ENCODE data around the gene SLC38A5.

SLC38A5 gene

GRCh38 chrX:48472225-48472624, 2.2 kb upstream of the SLC38A5 start:
- no peak overlapping the region for H3K4me3 ChIP-seq (ENCODE audit: low read depth, low read length)
- no peak for TF ChIP-seq CTCF (IDR thresholded peaks at IDR 0.05; ENCODE audit: control insufficient read depth, extremely low read depth, insufficient read depth)
- no peak for DNase-seq (ENCODE audit: low read depth)

- TF ChIP-seq CTCF (IDR thresholded peaks at IDR 0.05; ENCODE audit: control insufficient read depth, extremely low read depth, insufficient read depth), result no peak
- DNase-seq (ENCODE audit: low read depth), result no peak
- no peak overlapping the region for H3K4me3 ChIP-seq (ENCODE audit: low read depth, low read length)
Observed at GRCh38 chrX:48471504-48471903, 1.4 kb upstream of the SLC38A5 start.

- TF ChIP-seq CTCF (IDR thresholded peaks at IDR 0.05; ENCODE audit: control insufficient read depth, extremely low read depth, insufficient read depth), result no peak
- no peak for DNase-seq (ENCODE audit: low read depth)
- no peak overlapping the region for H3K4me3 ChIP-seq (ENCODE audit: low read depth, low read length)
Observed at GRCh38 chrX:48470833-48471118, 716 bp upstream of the SLC38A5 start.

GRCh38 chrX:48468693-48469691, 1.1 kb downstream of the SLC38A5 start:
- no peak overlapping the region for H3K4me3 ChIP-seq (ENCODE audit: low read depth, low read length)
- no peak for DNase-seq (ENCODE audit: low read depth)

GRCh38 chrX:48468247-48468671, 1.8 kb downstream of the SLC38A5 start:
- no peak for TF ChIP-seq CTCF (IDR thresholded peaks at IDR 0.05; ENCODE audit: control insufficient read depth, extremely low read depth, insufficient read depth)
- H3K4me3 ChIP-seq (ENCODE audit: low read depth, low read length), result no peak overlapping the region
- DNase-seq (ENCODE audit: low read depth), result no peak

More at GRCh38 chrX:48468693-48469691, 1.1 kb downstream of the SLC38A5 start:
- TF ChIP-seq CTCF (IDR thresholded peaks at IDR 0.05; ENCODE audit: control insufficient read depth, extremely low read depth, insufficient read depth), result no peak

- DNase-seq (ENCODE audit: low read depth), result no peak
- no peak overlapping the region for H3K4me3 ChIP-seq (ENCODE audit: low read depth, low read length)
- TF ChIP-seq CTCF (IDR thresholded peaks at IDR 0.05; ENCODE audit: control insufficient read depth, extremely low read depth, insufficient read depth), result no peak
Observed at GRCh38 chrX:48467281-48467761, 2.7 kb downstream of the SLC38A5 start.

Data from LNCaP clone FGC (cell line).